Loucy (cell line): Measurements from ENCODE around the gene NR1D2.

Experiments used
- CTCF ChIP-seq: fragments of 200-600 bp; sonication (generic); conservative IDR thresholded peaks from 2 replicates; pipeline ENCODE4 v1.5.1; 2014; ENCODE audit warnings: mild to moderate bottlenecking, antibody characterized with exemption, low read length
- EZH2phosphoT487 ChIP-seq: fragments of 200-600 bp; IDR thresholded peaks from 2 replicates; pipeline ENCODE4 v1.6.1; 2018; ENCODE audit warnings: antibody characterized with exemption, mild to moderate bottlenecking, moderate library complexity, borderline replicate concordance

GRCh38 chr3:23911397-23911796 lies 33.7 kb upstream of the NR1D2 start:
- TF ChIP-seq CTCF, result no peak
- no peak for TF ChIP-seq EZH2phosphoT487
